Measurements from ENCODE around the gene CREBL2. TPM values are rescaled to one million over a fixed set of nuclear protein-coding genes. Genes with fewer than 3 reads are reported as not detected.

CREBL2 gene
- total and polyA plus RNA-seq, 10 donors: 14.3 to 76.0 (median 49.2) TPM

DNA sequence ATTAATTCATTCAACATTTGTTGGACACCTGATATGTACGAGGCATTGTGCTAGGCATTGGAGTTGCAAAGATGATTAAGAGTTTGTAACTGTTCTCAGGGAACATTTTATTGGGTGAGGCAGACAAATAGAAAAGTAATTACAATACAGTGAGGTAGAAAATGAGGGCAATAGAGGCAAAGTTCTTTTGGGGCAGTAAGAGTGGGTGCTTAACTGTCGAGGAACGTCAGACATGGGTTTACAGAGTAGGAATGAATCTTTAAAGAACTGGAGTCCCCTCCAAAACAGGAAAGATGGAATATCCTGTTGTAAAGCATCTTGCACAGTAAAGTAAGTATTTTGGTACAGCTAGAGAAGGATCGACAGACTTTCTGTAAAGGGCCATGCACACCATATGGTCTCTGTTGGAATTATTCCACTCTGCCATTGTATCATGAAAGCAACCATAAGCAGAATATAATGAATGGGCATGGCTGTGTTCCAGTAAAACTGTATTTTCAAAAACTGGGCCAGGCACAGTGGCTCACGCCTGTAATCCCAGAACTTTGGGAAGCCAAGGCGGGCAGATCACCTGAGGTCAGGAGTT lies 9.1 kb downstream of the CREBL2 start:
- Histone ChIP-seq H3K9me3 (peaks cover 0 to 8% (median 2%) of the 10 kb centered on the region in 8 donors), H3K4me3 (no peak overlapping the region), H3K27me3 (replicated peaks in 1 of 7) (no peaks in the 10 kb centered on the region), H3K27ac (no peak overlapping the region), H3K4me1 (peaks cover 11 to 49% (median 29%) of the 10 kb centered on the region in 6 donors), H3K36me3 (peaks cover 0 to 44% (median 3%) of the 10 kb centered on the region in 6 donors)
- TF ChIP-seq, protein P1, sequence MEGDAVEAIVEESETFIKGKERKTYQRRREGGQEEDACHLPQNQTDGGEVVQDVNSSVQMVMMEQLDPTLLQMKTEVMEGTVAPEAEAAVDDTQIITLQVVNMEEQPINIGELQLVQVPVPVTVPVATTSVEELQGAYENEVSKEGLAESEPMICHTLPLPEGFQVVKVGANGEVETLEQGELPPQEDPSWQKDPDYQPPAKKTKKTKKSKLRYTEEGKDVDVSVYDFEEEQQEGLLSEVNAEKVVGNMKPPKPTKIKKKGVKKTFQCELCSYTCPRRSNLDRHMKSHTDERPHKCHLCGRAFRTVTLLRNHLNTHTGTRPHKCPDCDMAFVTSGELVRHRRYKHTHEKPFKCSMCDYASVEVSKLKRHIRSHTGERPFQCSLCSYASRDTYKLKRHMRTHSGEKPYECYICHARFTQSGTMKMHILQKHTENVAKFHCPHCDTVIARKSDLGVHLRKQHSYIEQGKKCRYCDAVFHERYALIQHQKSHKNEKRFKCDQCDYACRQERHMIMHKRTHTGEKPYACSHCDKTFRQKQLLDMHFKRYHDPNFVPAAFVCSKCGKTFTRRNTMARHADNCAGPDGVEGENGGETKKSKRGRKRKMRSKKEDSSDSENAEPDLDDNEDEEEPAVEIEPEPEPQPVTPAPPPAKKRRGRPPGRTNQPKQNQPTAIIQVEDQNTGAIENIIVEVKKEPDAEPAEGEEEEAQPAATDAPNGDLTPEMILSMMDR (IDR thresholded peaks at IDR 0.05 in 8 of 11, conservative IDR thresholded peaks at IDR 0.05 in 3 of 11): no peak
- TF ChIP-seq POLR2AphosphoS5 (IDR thresholded peaks at IDR 0.05): no peak
- no peak for TF ChIP-seq POLR2A (IDR thresholded peaks at IDR 0.05)
- DNase-seq: no peak
- WGBS, 5 donors: 95 to 97% (median 95%) methylated on average over 6 of the region's 6 CpGs
- intact Hi-C loops (cut with DNase I; ENCODE audit: low total_unique reads): no loop called here

DNA sequence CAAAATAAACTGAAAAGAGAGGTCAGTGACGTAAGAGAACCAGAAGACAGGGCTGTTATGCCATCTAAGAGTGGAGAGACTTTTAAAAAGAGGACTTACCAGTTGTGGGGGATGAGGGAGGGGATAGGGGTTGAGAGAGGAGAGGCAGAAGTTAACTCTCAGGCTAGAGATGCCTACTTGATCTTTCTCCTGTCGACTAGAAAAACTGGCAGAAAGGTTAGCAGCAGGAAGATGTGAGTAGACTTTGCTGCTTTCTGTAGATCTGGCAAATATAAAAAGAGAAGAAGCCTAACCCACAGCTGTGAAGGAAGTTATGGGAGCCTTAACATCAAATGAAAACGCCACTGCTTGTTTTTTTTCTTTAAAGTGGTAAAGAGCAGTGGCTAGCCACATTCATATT lies 10.7 kb downstream of the CREBL2 start:
- DNase-seq: no peak
- Histone ChIP-seq H3K27ac (peak overlapping the region in 6 of 8 donors; percentile 30 to 64 (median 50)), H3K27me3 (replicated peaks in 1 of 7) (no peaks in the 10 kb centered on the region), H3K4me3 (no peak overlapping the region), H3K9me3 (peaks cover 0 to 8% (median 2%) of the 10 kb centered on the region in 8 donors), H3K36me3 (peaks cover 0 to 44% (median 3%) of the 10 kb centered on the region in 6 donors), H3K4me1 (peaks cover 0 to 48% (median 13%) of the 10 kb centered on the region in 6 donors)
- TF ChIP-seq, protein P1 (IDR thresholded peaks at IDR 0.05 in 8 of 11, conservative IDR thresholded peaks at IDR 0.05 in 3 of 11): no peak
- TF ChIP-seq POLR2AphosphoS5 (IDR thresholded peaks at IDR 0.05) (no peak), POLR2A (IDR thresholded peaks at IDR 0.05) (no peak)
- 25 to 41% (median 33%) methylated on average over 3 of the region's 3 CpGs for WGBS, 5 donors
- intact Hi-C loops (cut with DNase I; ENCODE audit: low total_unique reads): no loop called here

DNA sequence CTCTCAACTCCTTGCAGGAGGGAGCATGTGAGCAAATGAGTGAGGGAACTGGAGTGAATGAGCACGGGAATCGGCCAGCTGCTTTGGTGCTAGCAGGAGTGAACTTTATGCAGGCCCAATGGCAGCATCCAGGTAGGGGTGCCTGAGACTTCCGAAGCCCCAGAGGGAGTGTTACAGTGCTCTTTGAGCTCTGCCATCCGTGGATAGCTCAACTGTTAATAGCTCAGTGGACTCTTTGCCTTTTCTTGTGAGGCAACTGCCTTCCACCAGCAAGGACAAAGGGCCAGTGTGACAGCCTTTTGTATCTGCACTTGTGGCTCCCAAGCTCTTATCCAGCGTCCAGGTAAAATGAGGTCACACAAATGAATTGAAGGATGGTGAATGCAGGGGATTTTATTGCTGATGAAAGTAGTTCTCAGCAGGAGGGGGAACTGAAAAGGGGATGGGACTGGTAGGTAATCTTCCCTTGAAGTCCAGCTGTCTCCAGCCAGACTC lies 12.9 kb downstream of the CREBL2 start:
- intact Hi-C loops (cut with DNase I; ENCODE audit: low total_unique reads): no loop called here
- TF ChIP-seq POLR2AphosphoS5 (IDR thresholded peaks at IDR 0.05) (no peak), POLR2A (IDR thresholded peaks at IDR 0.05) (no peak)
- TF ChIP-seq, protein P1 (IDR thresholded peaks at IDR 0.05 in 8 of 11, conservative IDR thresholded peaks at IDR 0.05 in 3 of 11): no peak
- no peak for DNase-seq
- no peaks in the 10 kb centered on the region for H3K27me3 ChIP-seq (replicated peaks in 1 of 7)
- H3K9me3 ChIP-seq: peaks cover 0 to 8% (median 2%) of the 10 kb centered on the region in 8 donors
- peaks cover 0 to 69% (median 13%) of the 10 kb centered on the region in 6 donors for H3K4me1 ChIP-seq
- peaks cover 0 to 29% (median 3%) of the 10 kb centered on the region in 6 donors for H3K36me3 ChIP-seq
- H3K4me3 ChIP-seq: no peak overlapping the region
- 91 to 99% (median 94%) methylated on average over 5 of the region's 5 CpGs for WGBS, 5 donors
- H3K27ac ChIP-seq: no peak overlapping the region

DNA sequence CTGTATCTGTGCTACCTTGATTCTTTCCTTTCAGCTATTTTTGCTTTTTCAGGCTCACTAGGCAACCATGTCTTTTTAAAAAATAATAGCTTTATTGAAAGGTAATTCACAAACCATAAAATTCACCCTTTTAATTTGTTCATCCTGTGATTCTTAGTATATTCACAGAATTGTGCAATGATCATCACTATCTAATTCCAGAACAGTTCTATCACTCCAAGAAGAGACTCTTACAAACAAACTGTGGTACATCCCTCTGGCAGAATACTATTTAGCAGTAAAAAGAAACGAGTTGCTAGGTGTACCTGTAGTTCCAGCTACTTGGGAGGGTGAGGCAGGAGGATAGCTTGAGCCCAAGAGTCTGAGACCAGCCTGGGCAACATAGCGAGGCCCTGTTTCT lies 14.8 kb downstream of the CREBL2 start:
- H3K4me3 ChIP-seq: no peak overlapping the region
- 91 to 96% (median 93%) methylated on average over 2 of the region's 2 CpGs for WGBS, 5 donors
- peaks cover 0 to 16% (median 0%) of the 10 kb centered on the region in 6 donors for H3K36me3 ChIP-seq
- peaks cover 0 to 86% (median 13%) of the 10 kb centered on the region in 6 donors for H3K4me1 ChIP-seq
- H3K9me3 ChIP-seq: peaks cover 0 to 8% (median 2%) of the 10 kb centered on the region in 8 donors
- H3K27ac ChIP-seq: no peak overlapping the region
- intact Hi-C loops (cut with DNase I; ENCODE audit: low total_unique reads): no loop called here
- H3K27me3 ChIP-seq (replicated peaks in 1 of 7): no peaks in the 10 kb centered on the region
- DNase-seq: no peak
- TF ChIP-seq POLR2AphosphoS5 (IDR thresholded peaks at IDR 0.05): no peak

Measured in spleen (tissue), 11 donors.